Gastroesophageal sphincter (tissue), 4 donors: ENCODE data around the gene AP5B1. TPM values are rescaled to one million over a fixed set of nuclear protein-coding genes. Genes with fewer than 3 reads are reported as not detected.

Source experiments
- ATAC-seq: fragments of 150-250 bp; one replicate; pipeline ENCODE4 v1.9.1; 2016; ENCODE audit warnings: mild to moderate bottlenecking, moderate library complexity
- H3K27ac ChIP-seq, 4 donors: fragments of 200-600 bp; sonication (generic) in 3 of 4; 1 replicate in 3 of 4; 2 replicates in 1 of 4; pipeline ENCODE4 v1.5.1; 2016 to 2019
- H3K27me3 ChIP-seq: fragments of 200-600 bp; sonication (generic); one replicate; pipeline ENCODE4 v1.5.1; 2019
- H3K36me3 ChIP-seq, 2 donors: fragments of 200-600 bp; sonication (generic); one replicate each; pipeline ENCODE4 v1.5.1; 2019; ENCODE audit warnings: control low read depth in 1 of 2
- H3K4me1 ChIP-seq, 3 donors: fragments of 200-600 bp; sonication (generic); 1 replicate in 2 of 3; 2 replicates in 1 of 3; pipeline ENCODE4 v1.5.1; 2016 to 2019; ENCODE audit warnings: control low read depth in 2 of 3
- H3K4me3 ChIP-seq, 2 donors: fragments of 200-600 bp; sonication (generic); one replicate each; pipeline ENCODE4 v1.5.1; 2019; ENCODE audit warnings: mild to moderate bottlenecking in 1 of 2, moderate library complexity in 1 of 2
- H3K9me3 ChIP-seq, 3 donors: fragments of 200-600 bp; sonication (generic); one replicate each; pipeline ENCODE4 v1.5.1; 2017 to 2019; ENCODE audit warnings: control low read depth in 2 of 3
- EP300 ChIP-seq: sonication (generic); formaldehyde crosslinking; IDR thresholded peaks from one replicate; pipeline ENCODE4 v1.6.1; 2017; ENCODE audit warnings: antibody characterized with exemption, mild to moderate bottlenecking
- POLR2A ChIP-seq, 2 donors: fragments of 450-650 bp; IDR thresholded peaks; one replicate each; pipeline ENCODE4 v1.6.1; 2017; ENCODE audit warnings: antibody characterized with exemption in 2 of 2, mild to moderate bottlenecking in 2 of 2, moderate library complexity in 1 of 2
- POLR2AphosphoS5 ChIP-seq: sonication (generic); formaldehyde crosslinking; IDR thresholded peaks from one replicate; pipeline ENCODE4 v1.6.1; 2017; ENCODE audit warnings: antibody characterized with exemption
- WGBS, 2 donors: methylation state at CpG; one replicate each; pipeline ENCODE4 v1.1.5; 2018; ENCODE audit warnings: low coverage in 1 of 2; 5-methylcytosine and 5-hydroxymethylcytosine counted together
- total RNA-seq, 4 donors: library from RNA; depleted of rRNA; stranded (reverse); fragments of >200 nt; gene quantifications; one replicate each; pipeline ENCODE4 v1.1.0, GENCODE V29; 2016
- TF ChIP-seq, protein P1 (sequence below), 4 experiments: fragments of 200-600 bp in 2 of 4; fragments of 450-650 bp in 2 of 4; sonication (generic) in 1 of 4; IDR thresholded peaks; one replicate each; pipeline ENCODE4 v1.5.1; 2017 to 2019; ENCODE audit warnings: antibody characterized with exemption in 4 of 4, mild to moderate bottlenecking in 2 of 4, moderate library complexity in 2 of 4

AP5B1 gene
- total RNA-seq, 4 donors from 2014 or later: 11.2 to 23.4 (median 15.7) TPM

DNA sequence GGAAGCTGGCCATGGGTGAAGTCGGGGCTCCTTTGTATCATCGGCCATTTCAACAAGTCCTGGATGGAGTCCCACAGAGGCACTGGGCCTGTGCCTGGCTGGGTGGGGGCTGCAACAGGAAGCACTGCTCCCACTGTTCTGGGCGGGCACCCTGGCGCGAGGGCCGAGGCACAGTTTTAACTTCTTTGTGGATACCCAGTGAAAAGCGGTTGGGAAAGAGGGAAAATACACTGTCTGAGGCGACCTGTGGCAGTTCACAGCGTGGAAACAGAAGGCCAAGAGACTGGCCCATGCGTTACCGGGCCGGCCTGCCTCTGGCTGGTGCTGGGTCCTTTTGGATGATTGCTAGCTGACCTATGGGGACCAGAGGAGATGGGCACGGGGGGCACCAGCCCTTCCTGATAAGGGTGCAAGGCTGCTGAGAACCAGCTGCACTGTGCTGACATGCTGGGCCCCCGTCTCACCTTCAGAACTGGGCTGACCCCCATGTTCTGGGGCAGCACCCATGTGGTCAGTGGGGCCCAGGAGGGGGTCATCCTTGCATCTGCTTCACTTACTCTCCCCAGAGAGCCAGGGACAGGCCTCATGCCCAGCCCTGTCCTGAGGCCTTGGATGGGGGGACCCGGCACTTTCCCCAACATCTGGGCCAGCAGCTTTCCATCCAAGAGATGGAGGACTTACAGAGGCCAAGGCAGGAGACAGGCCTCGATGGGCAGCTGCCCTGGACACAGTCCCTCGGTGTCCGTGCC lies 10.3 kb upstream of the AP5B1 start:
- no peak for TF ChIP-seq POLR2AphosphoS5
- no peak for TF ChIP-seq POLR2A (IDR thresholded peaks at IDR 0.05)
- H3K4me1 ChIP-seq: peaks cover 0 to 25% (median 12%) of the 10 kb centered on the region in 3 donors
- 87 to 93% methylated on average over 3 to 8 of the region's 18 CpGs for WGBS, 2 donors

DNA sequence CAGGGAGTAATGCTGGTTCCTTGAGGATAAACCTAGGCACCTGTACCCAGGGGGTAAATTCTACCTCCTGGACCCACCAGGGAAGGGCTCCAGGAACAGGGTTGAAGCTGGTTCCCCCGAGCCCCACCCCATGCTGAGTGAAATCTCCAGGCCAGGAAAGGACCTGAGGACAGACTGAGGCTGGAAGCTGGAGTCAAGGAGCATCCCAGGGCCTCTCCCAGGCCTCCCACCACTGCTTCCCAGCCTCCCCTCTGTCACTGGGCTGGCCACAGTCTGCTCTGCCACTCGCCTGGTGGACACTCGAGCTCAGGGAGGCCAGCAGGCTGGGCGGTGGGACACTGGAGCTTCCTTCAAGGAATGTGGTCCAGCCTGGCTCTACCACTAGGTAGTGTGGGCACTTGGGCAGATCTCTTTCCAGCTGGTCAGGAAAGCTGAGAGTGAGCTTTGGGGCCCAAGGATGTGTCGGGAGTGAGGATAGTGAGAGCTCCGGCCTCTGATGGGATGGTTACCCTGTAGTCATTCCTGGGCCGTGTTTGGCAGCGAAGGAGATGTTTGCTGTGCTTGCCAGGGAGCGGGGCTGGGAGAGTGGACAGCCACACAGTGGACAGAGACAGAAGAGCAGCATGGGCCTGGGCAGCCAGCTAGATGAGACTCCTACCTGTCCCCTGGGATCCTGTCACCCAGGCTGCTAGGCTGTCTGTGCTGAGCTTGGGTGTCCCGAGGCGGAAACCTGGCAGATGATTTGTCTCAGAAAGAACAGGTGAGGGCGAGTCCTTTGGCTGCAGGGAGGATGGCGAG lies 9.5 kb upstream of the AP5B1 start:
- Histone ChIP-seq H3K27me3 (peaks cover 91% of the 10 kb centered on the region), H3K36me3 (no peaks in the 10 kb centered on the region), H3K27ac (no peak overlapping the region), H3K4me1 (peaks cover 0 to 28% (median 14%) of the 10 kb centered on the region in 3 donors), H3K9me3 (no peaks in the 10 kb centered on the region), H3K4me3 (no peak overlapping the region)
- no peak for ATAC-seq
- no peak for TF ChIP-seq EP300
- WGBS, 2 donors: 87 to 88% methylated on average over 4 to 5 of the region's 13 CpGs

More for the DNA sequence above, 10.3 kb upstream of the AP5B1 start:
- no peak for ATAC-seq
- Histone ChIP-seq H3K27me3 (peaks cover 91% of the 10 kb centered on the region), H3K36me3 (no peaks in the 10 kb centered on the region), H3K4me3 (no peak overlapping the region), H3K9me3 (no peaks in the 10 kb centered on the region), H3K27ac (no peak overlapping the region)

DNA sequence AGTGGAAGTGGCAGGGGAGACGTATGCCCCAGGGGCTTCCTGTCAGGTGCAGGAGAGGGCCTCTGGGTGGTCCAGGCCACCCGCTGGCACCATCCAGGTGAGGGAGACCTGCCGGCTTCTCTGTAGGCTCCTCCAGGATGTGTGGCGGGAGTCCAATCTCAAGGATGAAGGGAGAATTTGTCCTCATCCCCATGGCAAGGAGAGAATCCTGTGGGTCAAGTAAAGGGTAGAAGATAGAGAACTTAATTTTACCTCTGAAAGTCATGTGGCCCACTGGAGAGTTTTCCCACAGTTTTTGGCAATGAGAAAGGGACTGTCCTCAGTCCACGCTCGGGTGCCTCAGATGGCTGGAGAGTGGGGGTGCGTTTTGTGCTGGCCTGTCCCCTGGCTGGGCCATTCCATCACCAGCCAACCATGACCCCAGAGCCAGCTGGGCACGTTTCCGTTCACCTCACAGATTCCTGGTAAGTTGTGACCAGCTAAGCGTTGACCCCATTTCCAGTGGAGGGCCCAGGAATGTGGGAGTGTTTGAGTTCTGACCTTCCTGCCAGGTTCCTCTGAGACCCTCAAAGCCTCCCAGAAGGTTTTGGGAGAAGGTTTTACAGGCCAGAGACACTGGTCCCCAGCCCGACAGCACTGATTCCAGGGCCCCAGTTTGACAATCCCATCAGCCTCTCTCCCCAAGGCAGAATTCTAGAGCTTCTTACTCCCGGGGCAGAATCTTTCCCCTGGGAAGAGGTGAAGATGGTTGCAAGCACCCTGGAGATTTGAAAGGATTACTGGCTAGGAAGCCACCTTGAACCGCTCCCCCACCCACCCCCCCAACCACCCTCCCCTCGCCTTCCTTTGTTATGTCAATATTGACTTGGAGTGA lies 8.7 kb upstream of the AP5B1 start:
- no peak for ATAC-seq
- 73 to 100% methylated on average over 1 to 3 of the region's 14 CpGs for WGBS, 2 donors
- no peaks in the 10 kb centered on the region for H3K36me3 ChIP-seq

DNA sequence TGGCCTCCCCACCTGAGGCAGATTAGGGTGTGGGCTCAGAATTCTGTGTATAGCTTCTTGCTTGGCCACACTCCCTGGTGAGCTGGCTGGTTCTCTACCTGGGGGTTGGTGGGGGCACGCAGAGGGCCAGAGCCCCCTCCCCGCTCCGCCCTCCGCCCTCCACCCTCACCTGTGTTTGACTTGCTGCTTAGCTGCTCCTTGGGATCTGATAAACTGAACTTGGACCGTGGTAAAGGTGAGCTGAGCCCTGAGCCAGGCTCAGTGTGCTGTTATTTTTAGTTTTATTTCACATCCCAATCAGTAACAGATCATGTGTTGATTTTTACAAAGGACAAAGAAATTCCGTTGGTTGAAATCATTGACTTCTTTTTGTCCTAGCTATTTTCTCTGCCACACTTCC lies 8.0 kb upstream of the AP5B1 start:
- H3K27me3 ChIP-seq: peaks cover 91% of the 10 kb centered on the region
- H3K9me3 ChIP-seq: no peaks in the 10 kb centered on the region
- H3K36me3 ChIP-seq: no peaks in the 10 kb centered on the region
- no peak overlapping the region for H3K4me3 ChIP-seq
- whole genome bisulfite sequencing, 2 donors: 38 to 90% methylated on average over 1 to 6 of the region's 6 CpGs
- peaks cover 0 to 28% (median 14%) of the 10 kb centered on the region in 3 donors for H3K4me1 ChIP-seq
- no peak overlapping the region for H3K27ac ChIP-seq
- TF ChIP-seq, protein P1, sequence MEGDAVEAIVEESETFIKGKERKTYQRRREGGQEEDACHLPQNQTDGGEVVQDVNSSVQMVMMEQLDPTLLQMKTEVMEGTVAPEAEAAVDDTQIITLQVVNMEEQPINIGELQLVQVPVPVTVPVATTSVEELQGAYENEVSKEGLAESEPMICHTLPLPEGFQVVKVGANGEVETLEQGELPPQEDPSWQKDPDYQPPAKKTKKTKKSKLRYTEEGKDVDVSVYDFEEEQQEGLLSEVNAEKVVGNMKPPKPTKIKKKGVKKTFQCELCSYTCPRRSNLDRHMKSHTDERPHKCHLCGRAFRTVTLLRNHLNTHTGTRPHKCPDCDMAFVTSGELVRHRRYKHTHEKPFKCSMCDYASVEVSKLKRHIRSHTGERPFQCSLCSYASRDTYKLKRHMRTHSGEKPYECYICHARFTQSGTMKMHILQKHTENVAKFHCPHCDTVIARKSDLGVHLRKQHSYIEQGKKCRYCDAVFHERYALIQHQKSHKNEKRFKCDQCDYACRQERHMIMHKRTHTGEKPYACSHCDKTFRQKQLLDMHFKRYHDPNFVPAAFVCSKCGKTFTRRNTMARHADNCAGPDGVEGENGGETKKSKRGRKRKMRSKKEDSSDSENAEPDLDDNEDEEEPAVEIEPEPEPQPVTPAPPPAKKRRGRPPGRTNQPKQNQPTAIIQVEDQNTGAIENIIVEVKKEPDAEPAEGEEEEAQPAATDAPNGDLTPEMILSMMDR (IDR thresholded peaks at IDR 0.05): no peak
- TF ChIP-seq EP300 (no peak), POLR2A (IDR thresholded peaks at IDR 0.05) (no peak), POLR2AphosphoS5 (no peak)
- ATAC-seq: no peak

More for the DNA sequence above, 8.7 kb upstream of the AP5B1 start:
- H3K27ac ChIP-seq: no peak overlapping the region
- peaks cover 0 to 28% (median 14%) of the 10 kb centered on the region in 3 donors for H3K4me1 ChIP-seq
- no peak for TF ChIP-seq POLR2A (IDR thresholded peaks at IDR 0.05)
- no peak for TF ChIP-seq POLR2AphosphoS5
- no peak for TF ChIP-seq EP300
- TF ChIP-seq, protein P1 (IDR thresholded peaks at IDR 0.05): no peak
- H3K4me3 ChIP-seq: no peak overlapping the region
- H3K27me3 ChIP-seq: peaks cover 91% of the 10 kb centered on the region
- H3K9me3 ChIP-seq: no peaks in the 10 kb centered on the region

DNA sequence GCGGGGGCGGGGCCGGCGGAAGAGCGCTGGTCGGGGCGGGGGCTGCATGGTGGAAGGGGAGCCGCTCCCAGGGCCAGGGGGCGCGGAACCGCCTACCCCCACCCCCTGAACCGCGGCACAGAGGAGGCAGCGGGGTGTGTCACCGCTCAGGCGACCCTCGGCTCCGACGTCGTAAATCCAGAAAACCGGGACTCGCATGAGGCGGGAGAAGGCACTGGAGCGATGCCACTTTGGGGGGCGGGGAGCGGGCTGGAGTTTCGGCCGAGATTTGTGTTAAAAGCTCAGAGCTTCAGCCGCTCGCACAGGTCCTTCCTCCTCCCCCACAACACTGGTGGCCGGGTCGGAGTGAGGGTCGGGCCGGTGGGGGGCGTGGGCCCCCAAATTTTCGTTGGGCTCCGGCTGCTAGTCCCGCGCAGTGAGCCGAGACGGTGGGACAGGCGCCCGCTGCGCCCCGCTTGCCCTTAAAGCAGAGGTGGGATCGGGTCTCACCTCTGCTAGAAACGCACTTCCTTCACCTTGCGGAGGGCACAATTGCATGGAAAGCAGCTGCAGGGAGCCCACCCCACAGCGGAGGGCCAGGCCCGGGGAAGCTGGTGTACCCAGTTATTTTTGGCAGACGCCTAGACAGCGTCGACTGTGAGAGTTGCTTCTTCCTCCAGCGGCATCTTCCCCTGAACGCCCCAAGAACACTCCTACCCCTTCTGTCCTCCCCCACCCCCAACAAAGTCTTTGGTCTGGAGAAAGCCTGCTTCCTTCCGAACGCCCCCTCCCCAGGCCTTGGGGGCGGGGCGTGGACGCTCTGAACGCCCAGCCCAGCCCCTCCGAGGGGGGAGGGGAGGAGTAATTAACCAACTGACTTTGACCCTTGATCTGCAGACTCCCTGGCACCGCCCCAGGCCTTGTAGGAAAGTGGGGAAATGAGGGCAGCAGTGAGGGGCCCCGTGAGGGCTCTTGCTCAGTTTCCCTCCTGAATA lies 7.2 kb upstream of the AP5B1 start:
- no peaks in the 10 kb centered on the region for H3K36me3 ChIP-seq
- no peaks in the 10 kb centered on the region for H3K9me3 ChIP-seq
- no peak for ATAC-seq
- H3K4me3 ChIP-seq: peak overlapping the region in 1 of 2 donors; percentile 40
- peaks cover 82% of the 10 kb centered on the region for H3K27me3 ChIP-seq
- H3K4me1 ChIP-seq: peaks cover 0 to 28% (median 14%) of the 10 kb centered on the region in 3 donors
- 1% methylated on average over 15 of the region's 64 CpGs; no CpG with 5 or more reads in 1 of the 2 donors for WGBS, 2 donors
- no peak for TF ChIP-seq POLR2A (IDR thresholded peaks at IDR 0.05)
- TF ChIP-seq POLR2AphosphoS5: no peak
- TF ChIP-seq, protein P1 (IDR thresholded peaks at IDR 0.05): no peak
- TF ChIP-seq EP300: no peak
- no peak overlapping the region for H3K27ac ChIP-seq
